T-helper 22 cell (primary cell): ENCODE data around the gene CASKIN1.

Experiments used
- DNase-seq: peaks from one replicate; pipeline ENCODE4 v3.0.0-alpha.2; 2020; ENCODE audit warnings: low read depth

Gene CASKIN1

DNA sequence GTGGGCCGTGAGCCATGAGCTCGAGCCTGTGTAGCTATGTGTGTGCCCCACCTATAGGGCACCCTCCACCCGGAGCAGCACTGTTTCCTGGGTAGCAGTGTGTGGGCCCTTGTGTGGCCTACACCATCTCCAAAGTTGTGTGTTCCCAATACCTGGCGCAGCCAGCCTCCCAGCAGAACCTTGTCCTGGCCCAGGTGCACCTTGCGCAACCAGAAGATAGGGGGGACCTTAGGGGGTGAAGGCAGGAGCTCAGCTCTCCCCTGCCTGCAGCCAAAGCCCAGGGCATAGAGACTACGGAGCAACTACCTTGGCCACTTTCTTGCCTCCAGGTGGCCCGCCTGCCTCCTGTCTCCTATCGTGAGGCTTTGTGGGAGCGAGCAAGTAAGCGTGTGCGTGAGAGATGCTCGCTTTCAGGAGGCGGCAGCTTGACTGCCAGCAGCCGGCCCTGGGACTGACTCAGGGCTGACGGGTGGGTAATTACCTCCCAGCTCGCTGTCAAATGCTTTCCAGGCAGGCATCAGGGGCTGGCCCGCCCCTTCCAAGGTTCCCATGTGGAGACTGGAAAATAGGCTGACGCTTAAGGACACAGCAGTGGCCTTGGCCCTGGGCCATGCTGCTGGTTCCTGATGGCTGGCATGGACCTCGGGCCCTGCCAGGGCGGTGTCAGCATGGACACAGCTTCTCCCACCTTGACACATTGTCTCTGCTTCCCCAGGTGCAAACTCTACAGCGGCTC lies 21.8 kb downstream of the CASKIN1 start:
- no peak for DNase-seq

DNA sequence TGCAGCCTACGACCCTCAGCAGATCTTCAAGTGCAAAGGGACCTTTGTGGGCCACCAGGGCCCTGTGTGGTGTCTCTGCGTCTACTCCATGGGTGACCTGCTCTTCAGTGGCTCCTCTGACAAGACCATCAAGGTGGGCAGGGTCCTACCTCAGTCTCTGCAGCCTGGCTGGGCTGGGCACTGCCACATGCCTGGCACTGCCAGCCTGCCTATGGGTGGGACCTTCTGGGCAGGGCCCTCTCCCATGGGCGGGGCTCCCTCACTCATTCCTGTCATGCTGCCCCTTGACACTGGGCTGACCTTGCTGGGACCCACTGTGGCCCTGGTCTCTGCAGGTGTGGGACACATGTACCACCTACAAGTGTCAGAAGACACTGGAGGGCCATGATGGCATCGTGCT lies 22.5 kb downstream of the CASKIN1 start:
- DNase-seq: no peak

- no peak for DNase-seq
Measured at GRCh38 chr16:2173366-2173765, 23.0 kb downstream of the CASKIN1 start.

DNA sequence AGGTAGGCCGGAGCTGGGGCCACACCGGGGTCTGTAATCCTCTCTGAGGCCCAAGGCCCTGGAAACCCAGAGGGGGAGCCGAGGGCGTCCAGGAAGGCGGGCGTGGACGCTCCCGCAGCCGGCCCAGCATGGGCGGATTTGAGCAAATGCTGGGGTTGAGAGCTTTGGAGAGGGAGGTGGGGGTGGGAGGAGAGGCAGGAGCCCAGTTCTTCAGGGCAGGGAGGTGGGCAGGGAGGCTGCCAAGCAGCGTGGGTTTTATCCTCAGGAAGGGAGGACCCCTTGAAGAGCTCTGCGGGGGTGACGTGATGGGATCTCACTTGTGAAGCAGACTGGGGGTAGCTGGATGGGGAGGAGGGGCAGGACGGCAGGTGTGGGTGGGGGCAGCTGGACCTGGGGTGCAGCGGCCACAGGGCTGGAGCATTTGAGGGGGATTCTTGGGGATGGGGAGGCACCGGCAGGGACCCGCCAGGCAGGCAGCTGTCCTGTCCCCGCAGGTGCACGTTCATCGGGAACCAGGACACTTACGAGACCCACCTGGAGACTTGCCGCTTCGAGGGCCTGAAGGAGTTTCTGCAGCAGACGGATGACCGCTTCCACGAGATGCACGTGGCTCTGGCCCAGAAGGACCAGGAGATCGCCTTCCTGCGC lies 23.6 kb downstream of the CASKIN1 start:
- DNase-seq: no peak

- no peak for DNase-seq
Measured at GRCh38 chr16:2171601-2172178, 24.7 kb downstream of the CASKIN1 start.

- no peak for DNase-seq
Measured at GRCh38 chr16:2170587-2171435, 25.6 kb downstream of the CASKIN1 start.

GRCh38 chr16:2170080-2170479 lies 26.3 kb downstream of the CASKIN1 start:
- no peak for DNase-seq

- no peak for DNase-seq
Measured at GRCh38 chr16:2167068-2167638, 29.3 kb downstream of the CASKIN1 start.

GRCh38 chr16:2166263-2167067 lies 29.9 kb downstream of the CASKIN1 start:
- no peak for DNase-seq

GRCh38 chr16:2165861-2166260 lies 30.5 kb downstream of the CASKIN1 start:
- DNase-seq: no peak

DNA sequence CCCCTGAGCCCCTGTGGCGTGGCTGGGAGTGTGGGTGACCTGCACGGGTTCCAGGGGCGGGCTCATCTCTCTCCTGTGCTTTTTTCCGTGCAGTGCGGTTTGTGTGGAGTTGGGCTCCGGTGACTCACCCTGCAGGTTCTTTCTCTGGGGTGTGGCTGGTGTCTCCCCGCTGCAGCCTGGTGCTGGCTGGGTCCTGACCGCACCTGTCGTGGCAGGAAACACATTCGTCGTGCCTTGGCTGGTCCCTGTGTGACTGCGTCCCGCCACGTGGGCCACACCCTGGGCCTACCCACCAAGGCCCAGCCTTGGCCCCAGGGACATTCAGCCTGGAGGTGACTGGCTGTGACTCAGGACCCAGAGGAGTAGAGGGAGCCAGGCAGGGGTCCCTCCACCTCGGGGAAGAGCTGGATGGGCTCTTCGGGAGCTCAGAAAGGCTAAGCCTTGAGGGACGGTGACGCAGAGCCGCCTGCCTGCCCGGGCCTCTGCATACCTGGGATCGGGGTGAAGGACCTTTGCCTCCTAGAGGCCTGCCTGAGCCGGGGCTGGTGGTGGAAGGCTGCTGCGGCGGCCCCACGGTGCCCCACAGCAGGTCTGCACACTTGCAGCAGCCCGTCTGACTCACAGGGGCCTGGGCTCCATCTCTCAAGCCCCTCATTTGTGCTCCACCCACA lies 33.1 kb downstream of the CASKIN1 start:
- DNase-seq: no peak

DNA sequence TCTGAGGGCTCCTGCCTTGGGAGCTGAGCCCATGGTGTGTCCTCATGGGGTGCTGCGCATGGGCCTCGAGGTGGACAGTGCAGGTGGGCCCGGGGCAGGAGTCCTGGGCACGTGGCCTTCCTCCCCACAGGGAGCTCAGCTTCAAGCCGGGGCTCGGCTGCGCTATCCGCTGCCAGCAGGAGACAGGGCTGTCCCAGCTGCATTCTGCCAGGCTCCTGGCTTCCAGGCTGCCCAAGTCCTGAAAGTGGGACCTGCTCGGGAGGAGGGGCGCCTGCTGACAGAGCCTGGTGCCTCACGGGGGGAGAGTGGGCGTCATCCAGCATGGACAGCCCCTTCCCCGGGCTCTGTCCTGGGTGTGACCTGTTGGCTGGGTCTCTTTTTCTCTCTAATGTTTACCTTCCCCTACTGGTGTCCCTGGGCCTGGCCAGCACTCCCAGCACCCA lies 33.7 kb downstream of the CASKIN1 start:
- DNase-seq: no peak

DNA sequence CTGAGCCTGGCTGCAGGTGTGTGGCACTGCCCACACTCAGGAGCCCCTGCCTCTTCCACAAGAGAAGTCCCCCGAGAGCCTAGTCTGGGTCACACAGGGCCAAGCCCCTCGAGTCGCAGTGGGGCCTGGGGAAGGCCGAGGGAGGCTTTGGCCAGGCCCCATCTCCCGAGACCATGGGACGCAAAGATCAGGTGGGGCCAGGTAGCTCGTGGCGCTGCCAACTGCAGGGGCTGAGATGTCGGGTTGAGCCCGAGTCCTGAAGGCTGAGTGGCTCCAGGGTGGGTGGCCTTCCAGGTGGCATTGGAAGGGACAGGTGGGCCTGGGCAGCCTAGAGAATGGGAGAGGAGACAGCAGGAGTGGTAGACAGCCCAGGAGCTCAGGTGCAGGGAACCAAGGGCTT lies 34.5 kb downstream of the CASKIN1 start:
- DNase-seq: no peak

GRCh38 chr16:2160915-2161551 lies 35.4 kb downstream of the CASKIN1 start:
- no peak for DNase-seq

GRCh38 chr16:2159175-2159838 lies 37.1 kb downstream of the CASKIN1 start:
- DNase-seq: no peak

- no peak for DNase-seq
Measured at GRCh38 chr16:2158262-2158638, 38.2 kb downstream of the CASKIN1 start.

GRCh38 chr16:2157480-2158261 lies 38.7 kb downstream of the CASKIN1 start:
- DNase-seq: no peak

GRCh38 chr16:2156849-2157224 lies 39.6 kb downstream of the CASKIN1 start:
- DNase-seq: no peak
